G401.6 (cell line): Measurements from ENCODE around the gene ZNF862.
"Not testable (repeated sequence)": the region's sequence is repeated elsewhere in the genome, so short reads cannot be mapped to it uniquely, and the experiment has no call there.

ENCODE experiments used
- FAIRE-seq: peaks from 2 replicates; lab custom pipeline; 2012; peaks lifted over from hg19 to GRCh38; lab: Jason Lieb, UNC

The ZNF862 gene

GRCh38 chr7:149881328-149882247 is 43.4 kb downstream of the ZNF862 start:
- no peak for FAIRE-seq

- no peak for FAIRE-seq
These were observed 44.3 kb downstream of the ZNF862 start for GRCh38 chr7:149882248-149883047.

GRCh38 chr7:149883048-149883438 is 44.9 kb downstream of the ZNF862 start:
- no peak for FAIRE-seq

GRCh38 chr7:149883452-149883861 is 45.3 kb downstream of the ZNF862 start:
- peak; percentile 34 for FAIRE-seq

GRCh38 chr7:149884016-149884415 is 45.8 kb downstream of the ZNF862 start:
- FAIRE-seq, result no peak

- no peak for FAIRE-seq
These were observed 46.4 kb downstream of the ZNF862 start for GRCh38 chr7:149884541-149884940.

GRCh38 chr7:149885191-149886017 is 47.2 kb downstream of the ZNF862 start:
- no peak for FAIRE-seq

- FAIRE-seq, result no peak
These were observed 47.8 kb downstream of the ZNF862 start for GRCh38 chr7:149886018-149886415.

GRCh38 chr7:149887311-149887710 is 49.1 kb downstream of the ZNF862 start:
- no peak for FAIRE-seq

GRCh38 chr7:149890715-149891114 is 52.5 kb downstream of the ZNF862 start:
- not testable (repeated sequence) for FAIRE-seq

GRCh38 chr7:149894957-149895356 is 56.8 kb downstream of the ZNF862 start:
- FAIRE-seq, result not testable (repeated sequence)

- not testable (repeated sequence) for FAIRE-seq
These were observed 69.7 kb downstream of the ZNF862 start for GRCh38 chr7:149907776-149908376.

GRCh38 chr7:149910219-149910618 is 72.0 kb downstream of the ZNF862 start:
- FAIRE-seq, result not testable (repeated sequence)

GRCh38 chr7:149912126-149912525 is 74.0 kb downstream of the ZNF862 start:
- not testable (repeated sequence) for FAIRE-seq
